GM23338 (cell line): Measurements from ENCODE around the gene PSD4. TPM values are rescaled to one million over a fixed set of nuclear protein-coding genes. Genes with fewer than 3 reads are reported as not detected.

Experiments used
- ATAC-seq: fragments of 200-7000 bp; cut with Tn5 transposase; 3 replicates; pipeline ENCODE4 v1.9.1; 2020
- DNase-seq: peaks from one replicate; pipeline ENCODE4 v3.0.0-alpha.2; 2015; ENCODE audit warnings: low spot score
- H2AFZ ChIP-seq: fragments of 200-600 bp; sonication (generic); 2 replicates; pipeline ENCODE4 v1.8.0; 2016; ENCODE audit warnings: antibody characterized with exemption, mild to moderate bottlenecking, moderate library complexity
- H3F3A ChIP-seq: fragments of 200-600 bp; sonication (generic); replicated peaks from 2 replicates; pipeline ENCODE4 v1.8.0; 2017; ENCODE audit warnings: antibody characterized with exemption, mixed run types, low read depth
- H3K27ac ChIP-seq: fragments of 200-600 bp; sonication (generic); 2 replicates; pipeline ENCODE4 v1.6.1; 2016; ENCODE audit warnings: low read depth
- H3K27me3 ChIP-seq: fragments of 200-600 bp; sonication (generic); 2 replicates; pipeline ENCODE4 v1.8.0; 2016; ENCODE audit warnings: mild to moderate bottlenecking, mixed run types, moderate library complexity; ENCODE audit not compliant: insufficient read depth
- H3K36me3 ChIP-seq: fragments of 200-600 bp; sonication (generic); 2 replicates; pipeline ENCODE4 v1.8.0; 2016; ENCODE audit warnings: mild to moderate bottlenecking; ENCODE audit not compliant: insufficient read depth
- H3K4me1 ChIP-seq: fragments of 200-600 bp; sonication (generic); 2 replicates; pipeline ENCODE4 v1.8.0; 2016; ENCODE audit warnings: mild to moderate bottlenecking, moderate library complexity; ENCODE audit not compliant: insufficient read depth
- H3K4me2 ChIP-seq: fragments of 200-600 bp; sonication (generic); 2 replicates; pipeline ENCODE4 v1.7.1; 2017; ENCODE audit warnings: mixed run types
- H3K4me3 ChIP-seq: fragments of 200-600 bp; sonication (generic); 2 replicates; pipeline ENCODE4 v1.6.1; 2016; ENCODE audit warnings: mixed run types
- H3K79me2 ChIP-seq: fragments of 200-600 bp; sonication (generic); replicated peaks from 2 replicates; pipeline ENCODE4 v1.8.0; 2017; ENCODE audit warnings: mild to moderate bottlenecking; ENCODE audit not compliant: insufficient read depth
- H3K9me2 ChIP-seq: fragments of 200-600 bp; sonication (generic); 2 replicates; pipeline ENCODE4 v1.8.0; 2017; ENCODE audit not compliant: insufficient read depth
- H4K20me1 ChIP-seq: fragments of 200-600 bp; sonication (generic); replicated peaks from 2 replicates; pipeline ENCODE4 v1.8.0; 2017; ENCODE audit warnings: mild to moderate bottlenecking; ENCODE audit not compliant: insufficient read depth
- H3K27ac Mint-ChIP-seq: 2 replicates; pipeline ENCODE4 v1.8.0; 2020; ENCODE audit warnings: inconsistent platforms, mild to moderate bottlenecking, moderate library complexity, mixed read lengths
- H3K27me3 Mint-ChIP-seq: 3 replicates; pipeline ENCODE4 v1.8.0; 2022; ENCODE audit warnings: low read depth, mild to moderate bottlenecking, moderate library complexity, mixed read lengths, inconsistent platforms; ENCODE audit not compliant: insufficient read depth, poor library complexity
- H3K36me3 Mint-ChIP-seq: 3 replicates; pipeline ENCODE4 v1.8.0; 2021; ENCODE audit warnings: low read depth, mild to moderate bottlenecking, inconsistent platforms, moderate library complexity, mixed read lengths
- H3K4me1 Mint-ChIP-seq: 3 replicates; pipeline ENCODE4 v1.8.0; 2020; ENCODE audit warnings: mild to moderate bottlenecking, inconsistent platforms, mixed read lengths
- H3K4me3 Mint-ChIP-seq: 3 replicates; pipeline ENCODE4 v1.8.0; 2021; ENCODE audit warnings: moderate library complexity, mild to moderate bottlenecking, inconsistent platforms, mixed read lengths
- H3K9me3 Mint-ChIP-seq: 3 replicates; pipeline ENCODE4 v1.8.0; 2020; ENCODE audit warnings: moderate library complexity, mild to moderate bottlenecking, inconsistent platforms, mixed read lengths
- CTCF ChIP-seq, 2 experiments: fragments of 200-600 bp in 1 of 2; sonication (generic) in 1 of 2; conservative IDR thresholded peaks; 2 replicates each; pipeline versions ENCODE4 v1.5.1 to v1.6.1; 2016 to 2017; ENCODE audit warnings: antibody characterized with exemption in 2 of 2, low read depth in 2 of 2, mild to moderate bottlenecking in 2 of 2, moderate library complexity in 1 of 2
- ETS1 ChIP-seq: IDR thresholded peaks from 2 replicates; pipeline ENCODE4 v1.6.1; 2016; ENCODE audit warnings: antibody characterized with exemption
- EZH2 ChIP-seq: fragments of 200-600 bp; sonication (generic); IDR thresholded peaks from one replicate; pipeline ENCODE4 v1.8.0; 2017; ENCODE audit warnings: antibody characterized with exemption, mild to moderate bottlenecking, low read depth; ENCODE audit not compliant: unreplicated experiment
- EZH2phosphoT487 ChIP-seq: fragments of 200-600 bp; sonication (generic); IDR thresholded peaks from one replicate; pipeline ENCODE4 v1.8.1; 2018; ENCODE audit warnings: antibody characterized with exemption; ENCODE audit not compliant: unreplicated experiment
- JUNB ChIP-seq: IDR thresholded peaks from one replicate; pipeline ENCODE4 v1.6.1; 2016; ENCODE audit warnings: antibody characterized with exemption; ENCODE audit not compliant: unreplicated experiment
- NANOG ChIP-seq: IDR thresholded peaks from 2 replicates; pipeline ENCODE4 v1.6.1; 2016; ENCODE audit warnings: antibody characterized with exemption, borderline replicate concordance
- ZNF331 ChIP-seq: fragments of 250-450 bp; sonication (Bioruptor Pico); IDR thresholded peaks from 2 replicates; pipeline ENCODE4 v1.5.0; 2020; ENCODE audit warnings: low read depth, mild to moderate bottlenecking, moderate library complexity
- polyA plus RNA-seq: library from polyadenylated mRNA; unstranded; fragments of >200 nt; fragmentation: Nextera tagmentation; extraction: Ambion mirVana; gene quantifications from 2 replicates; pipeline ENCODE4 v1.2.1, GENCODE V29; 2016
- total RNA-seq: library from RNA; depleted of rRNA; stranded (reverse); fragments of >200 nt; shearing (Covaris generic); gene quantifications from 2 replicates; pipeline ENCODE4 v1.2.3, GENCODE V29; 2014

PSD4 gene
- total and polyA plus RNA-seq, 2 experiments from 2014 or later, result 0.06 to 0.66 TPM

GRCh38 chr2:113192459-113193100 lies 18.8 kb downstream of the PSD4 start:
- Histone ChIP-seq H3K4me1 (0 out of 2 replicates have a peak, but pooled peaks cover 3% of the 10 kb centered on the region), H3K9me2 (no peaks in the 10 kb centered on the region), H3K4me3 (no peak overlapping the region), H3F3A (no peaks in the 10 kb centered on the region), H3K4me2 (no peak overlapping the region), H2AFZ (no peak overlapping the region), H3K27ac (no peak overlapping the region), H3K36me3 (no peaks in the 10 kb centered on the region), H3K27me3 (no peaks in the 10 kb centered on the region), H4K20me1 (no peaks in the 10 kb centered on the region), H3K79me2 (no peaks in the 10 kb centered on the region)
- no peaks in the 10 kb centered on the region for H3K9me3 Mint-ChIP-seq
- no peak overlapping the region for H3K4me3 Mint-ChIP-seq
- ATAC-seq (peak; percentile 97), DNase-seq (peak; percentile 54)
- no peaks in the 10 kb centered on the region for H3K36me3 Mint-ChIP-seq
- H3K4me1 Mint-ChIP-seq, result peaks cover 9% of the 10 kb centered on the region
- H3K27ac Mint-ChIP-seq, result no peak overlapping the region
- peaks cover 1% of the 10 kb centered on the region for H3K27me3 Mint-ChIP-seq
- TF ChIP-seq CTCF (conservative IDR thresholded peaks at IDR 0.05; ENCODE audit: low read depth in 2 of 2), result peak; percentile 33 to 76; a peak in 3 of 4 replicates
- no peak for TF ChIP-seq NANOG
- TF ChIP-seq EZH2phosphoT487, result no peak

GRCh38 chr2:113195923-113196501 lies 22.2 kb downstream of the PSD4 start:
- no peak overlapping the region for H3K27ac Mint-ChIP-seq
- DNase-seq (no peak), ATAC-seq (no peak)
- no peaks in the 10 kb centered on the region for H3K27me3 ChIP-seq
- H3K79me2 ChIP-seq, result no peaks in the 10 kb centered on the region
- no peak overlapping the region for H3K4me2 ChIP-seq
- no peak overlapping the region for H2AFZ ChIP-seq
- no peaks in the 10 kb centered on the region; the same call in 2 of the 3 replicates for H3K4me1 Mint-ChIP-seq
- H3K4me1 ChIP-seq, result no peaks in the 10 kb centered on the region
- H3K4me3 ChIP-seq, result no peak overlapping the region
- no peaks in the 10 kb centered on the region for H3K9me2 ChIP-seq
- H3K4me3 Mint-ChIP-seq, result no peak overlapping the region
- H3K27me3 Mint-ChIP-seq, result peaks cover 3% of the 10 kb centered on the region
- TF ChIP-seq EZH2, result no peak
- no peak for TF ChIP-seq EZH2phosphoT487
- no peak for TF ChIP-seq ETS1
- no peaks in the 10 kb centered on the region for H3F3A ChIP-seq
- no peaks in the 10 kb centered on the region for H3K36me3 ChIP-seq
- no peaks in the 10 kb centered on the region for H3K9me3 Mint-ChIP-seq
- H3K36me3 Mint-ChIP-seq, result no peaks in the 10 kb centered on the region
- no peaks in the 10 kb centered on the region for H4K20me1 ChIP-seq
- H3K27ac ChIP-seq, result no peak overlapping the region

GRCh38 chr2:113196839-113197238 lies 23.1 kb downstream of the PSD4 start:
- Histone ChIP-seq H3K4me2 (no peak overlapping the region), H4K20me1 (no peaks in the 10 kb centered on the region), H3K27ac (no peak overlapping the region), H3K9me2 (no peaks in the 10 kb centered on the region), H3K4me1 (no peaks in the 10 kb centered on the region), H2AFZ (no peak overlapping the region), H3K4me3 (no peak overlapping the region), H3K79me2 (no peaks in the 10 kb centered on the region), H3K36me3 (no peaks in the 10 kb centered on the region), H3F3A (no peaks in the 10 kb centered on the region), H3K27me3 (no peaks in the 10 kb centered on the region)
- Mint-ChIP-seq H3K9me3 (no peaks in the 10 kb centered on the region), H3K27ac (no peak overlapping the region), H3K4me1 (no peaks in the 10 kb centered on the region; the same call in 2 of the 3 replicates), H3K4me3 (peak overlapping the region; percentile 35; the same call in 1 of the 3 replicates), H3K27me3 (peaks cover 3% of the 10 kb centered on the region), H3K36me3 (no peaks in the 10 kb centered on the region)
- ATAC-seq, result no peak
- DNase-seq, result no peak
- no peak for TF ChIP-seq EZH2
- no peak for TF ChIP-seq JUNB
- TF ChIP-seq ZNF331 (CRISPR knock-in tag), result no peak
